SK-N-SH treated with all-trans-retinoic acid at 6 μM for 48 hours (cell line): ENCODE results near the gene SRBD1.

Experiments used
- ESRRG ChIP-seq: fragments of 250-450 bp; sonication (Bioruptor Pico); IDR thresholded peaks from 2 replicates; pipeline ENCODE4 v1.6.1; 2021; ENCODE audit warnings: mild to moderate bottlenecking
- RARB ChIP-seq: fragments of 250-450 bp; sonication (Bioruptor Pico); IDR thresholded peaks from 2 replicates; pipeline ENCODE4 v1.8.0; 2021; ENCODE audit warnings: mild to moderate bottlenecking, moderate library complexity
- TCF4 ChIP-seq: fragments of 250-450 bp; sonication (Bioruptor Pico); IDR thresholded peaks from 2 replicates; pipeline ENCODE4 v1.8.0; 2021; ENCODE audit warnings: mild to moderate bottlenecking, moderate library complexity, borderline replicate concordance
- ZFP30 ChIP-seq: fragments of 450-650 bp; formaldehyde crosslinking; IDR thresholded peaks from 2 replicates; pipeline ENCODE4 v1.5.0; 2022; ENCODE audit warnings: mild to moderate bottlenecking, moderate library complexity
- ZNF70 ChIP-seq: fragments of 450-650 bp; formaldehyde crosslinking; IDR thresholded peaks from 2 replicates; pipeline ENCODE4 v1.5.0; 2020; ENCODE audit warnings: mild to moderate bottlenecking, moderate library complexity
- ZNF8 ChIP-seq: fragments of 450-650 bp; formaldehyde crosslinking; IDR thresholded peaks from 2 replicates; pipeline ENCODE4 v1.5.0; 2020; ENCODE audit warnings: mild to moderate bottlenecking, moderate library complexity
- TF ChIP-seq, protein P1 (sequence below): fragments of 250-450 bp; sonication (Bioruptor Pico); IDR thresholded peaks from 2 replicates; pipeline ENCODE4 v1.8.0; 2020; ENCODE audit warnings: mild to moderate bottlenecking, moderate library complexity, borderline replicate concordance

DNA sequence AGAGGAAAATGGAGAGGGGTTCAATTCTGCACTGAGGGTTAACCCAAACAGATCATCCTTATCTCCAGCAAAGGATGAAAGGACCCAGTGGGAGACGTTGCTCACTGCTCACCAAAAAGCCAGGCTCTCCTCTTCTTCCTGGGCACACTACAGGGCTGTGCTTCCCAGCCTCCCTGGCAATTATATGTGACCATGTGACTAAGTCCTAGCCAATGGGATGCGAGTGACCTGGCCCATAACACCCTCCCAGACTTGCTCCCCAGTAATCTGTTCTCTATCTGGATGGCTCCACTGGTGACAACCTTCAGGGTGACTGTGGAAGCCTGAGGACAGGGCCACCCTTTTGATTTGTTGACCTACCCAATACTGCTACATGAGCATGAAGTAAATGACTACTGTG, 29.5 kb upstream of the SRBD1 start:
- no peak for TF ChIP-seq ESRRG
- TF ChIP-seq ZNF70 (CRISPR knock-in tag), result no peak
- TF ChIP-seq ZFP30 (CRISPR knock-in tag), result no peak
- no peak for TF ChIP-seq ZNF8
- TF ChIP-seq TCF4 (CRISPR knock-in tag), result no peak
- no peak for TF ChIP-seq RARB
- TF ChIP-seq, protein P1, sequence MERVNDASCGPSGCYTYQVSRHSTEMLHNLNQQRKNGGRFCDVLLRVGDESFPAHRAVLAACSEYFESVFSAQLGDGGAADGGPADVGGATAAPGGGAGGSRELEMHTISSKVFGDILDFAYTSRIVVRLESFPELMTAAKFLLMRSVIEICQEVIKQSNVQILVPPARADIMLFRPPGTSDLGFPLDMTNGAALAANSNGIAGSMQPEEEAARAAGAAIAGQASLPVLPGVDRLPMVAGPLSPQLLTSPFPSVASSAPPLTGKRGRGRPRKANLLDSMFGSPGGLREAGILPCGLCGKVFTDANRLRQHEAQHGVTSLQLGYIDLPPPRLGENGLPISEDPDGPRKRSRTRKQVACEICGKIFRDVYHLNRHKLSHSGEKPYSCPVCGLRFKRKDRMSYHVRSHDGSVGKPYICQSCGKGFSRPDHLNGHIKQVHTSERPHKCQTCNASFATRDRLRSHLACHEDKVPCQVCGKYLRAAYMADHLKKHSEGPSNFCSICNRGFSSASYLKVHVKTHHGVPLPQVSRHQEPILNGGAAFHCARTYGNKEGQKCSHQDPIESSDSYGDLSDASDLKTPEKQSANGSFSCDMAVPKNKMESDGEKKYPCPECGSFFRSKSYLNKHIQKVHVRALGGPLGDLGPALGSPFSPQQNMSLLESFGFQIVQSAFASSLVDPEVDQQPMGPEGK, result no peak
